HG03060 (cell line): ENCODE data around the gene ZC3HAV1.
"Not testable (repeated sequence)": the region's sequence is repeated elsewhere in the genome, so short reads cannot be mapped to it uniquely, and the experiment has no call there.

Experiments
- ATAC-seq: cut with Tn5 transposase; IDR thresholded peaks from one replicate; pipeline ENCODE4 v1.9.1; 2021; ENCODE audit warnings: low read depth, moderate number of reproducible peaks; ENCODE audit not compliant: unreplicated experiment

The ZC3HAV1 gene

DNA sequence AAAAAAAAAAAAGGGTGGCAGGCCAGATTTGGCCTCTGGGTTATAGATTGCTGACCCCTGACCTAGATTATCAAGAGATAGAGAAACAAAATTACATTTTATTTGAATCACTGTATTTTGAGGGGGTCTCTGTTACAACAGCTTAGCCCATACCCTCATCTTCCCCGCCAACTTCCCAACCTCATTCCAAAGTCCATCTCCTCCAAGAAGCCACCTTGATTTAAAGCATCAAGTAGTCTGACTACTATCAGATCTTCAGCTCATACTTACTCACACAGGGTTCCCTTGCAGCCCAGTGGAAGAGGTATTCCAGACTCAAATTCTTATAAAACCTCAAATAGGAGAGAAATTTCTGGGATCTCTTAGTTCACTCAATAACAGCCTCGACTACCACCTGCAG, 20.4 kb downstream of the ZC3HAV1 start:
- no peak for ATAC-seq

DNA sequence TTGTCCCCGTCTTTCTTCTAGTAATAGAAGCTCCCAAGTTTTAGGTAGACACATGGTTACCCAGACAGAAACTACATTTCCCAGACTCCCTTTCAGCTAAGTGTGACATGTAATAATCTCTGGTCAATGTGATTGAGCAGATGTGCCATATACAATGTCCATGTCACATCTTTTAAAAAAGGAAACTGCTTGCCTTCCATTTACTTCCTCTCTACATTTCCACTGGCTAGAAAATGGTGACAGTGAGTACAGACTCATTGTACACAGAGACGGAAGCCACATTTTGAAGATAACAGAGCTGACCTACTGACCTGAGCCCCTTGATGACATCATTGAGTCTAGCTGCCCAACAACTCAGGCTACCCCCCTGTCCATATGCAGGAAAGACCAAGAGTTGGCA, 21.3 kb downstream of the ZC3HAV1 start:
- no peak for ATAC-seq

DNA sequence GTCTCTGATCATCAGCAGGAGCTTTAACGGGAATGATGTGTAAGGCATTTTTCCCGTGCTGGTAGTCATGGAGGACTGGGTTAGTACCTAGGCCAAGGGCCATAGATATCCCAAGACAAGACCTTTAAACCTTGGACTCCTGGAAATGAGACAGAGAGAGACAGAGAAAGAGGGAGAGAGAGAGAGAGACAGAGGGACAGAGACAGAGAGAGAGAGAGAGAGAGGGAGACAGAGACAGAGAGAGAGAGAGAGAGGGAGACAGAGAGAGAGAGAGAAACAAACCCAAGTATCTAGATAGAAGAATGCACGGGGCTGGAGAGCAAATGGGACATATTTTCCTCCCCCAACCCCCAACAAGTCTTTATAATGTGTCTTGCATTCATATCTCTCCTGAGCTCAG, 22.3 kb downstream of the ZC3HAV1 start:
- ATAC-seq: no peak

DNA sequence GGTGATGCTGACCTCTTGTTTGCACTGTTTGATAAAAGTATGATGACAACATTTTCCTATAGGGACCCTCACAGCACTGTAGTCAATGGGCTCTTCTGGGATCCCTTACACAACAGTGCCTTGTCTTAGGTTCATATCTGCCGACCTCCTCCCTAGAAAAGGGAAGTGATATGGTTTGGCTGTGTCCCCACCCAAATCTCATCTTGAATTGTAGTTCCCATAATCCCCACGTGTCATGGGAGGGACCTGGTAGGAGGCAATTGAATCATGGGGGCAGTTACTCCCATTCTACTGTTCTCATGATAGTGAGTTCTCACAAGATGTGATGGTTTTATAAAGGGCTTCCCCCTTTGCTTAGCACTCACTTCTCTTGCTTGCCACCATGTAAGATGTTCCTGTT, 23.1 kb downstream of the ZC3HAV1 start:
- no peak for ATAC-seq

GRCh38 chr7:139084709-139085108, 24.8 kb downstream of the ZC3HAV1 start:
- ATAC-seq: no peak

GRCh38 chr7:139081584-139081983, 27.9 kb downstream of the ZC3HAV1 start:
- ATAC-seq: no peak

- ATAC-seq: no peak
These were observed 28.6 kb downstream of the ZC3HAV1 start for GRCh38 chr7:139080905-139081304.

- ATAC-seq: no peak
These were observed 29.7 kb downstream of the ZC3HAV1 start for GRCh38 chr7:139079861-139080260.

DNA sequence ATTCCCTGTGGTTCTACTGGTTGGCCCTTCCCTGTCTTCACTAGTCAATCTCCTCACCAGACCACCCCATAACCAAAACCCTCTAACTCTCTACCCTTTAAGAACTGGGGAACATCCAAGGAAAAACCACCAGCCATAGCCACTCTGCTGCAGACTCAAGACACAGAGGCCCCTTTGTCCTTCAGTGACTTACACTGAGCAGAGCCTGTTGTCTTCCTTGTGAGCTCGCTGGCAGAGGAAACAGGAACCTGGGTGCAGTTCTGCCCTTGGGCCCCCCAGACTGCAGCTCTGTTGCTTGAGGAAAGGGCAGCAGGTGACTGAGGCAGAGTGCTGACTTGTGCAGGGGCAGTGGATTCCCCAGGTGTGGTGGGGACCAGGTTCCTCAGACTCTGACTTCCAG, 30.6 kb downstream of the ZC3HAV1 start:
- no peak for ATAC-seq

DNA sequence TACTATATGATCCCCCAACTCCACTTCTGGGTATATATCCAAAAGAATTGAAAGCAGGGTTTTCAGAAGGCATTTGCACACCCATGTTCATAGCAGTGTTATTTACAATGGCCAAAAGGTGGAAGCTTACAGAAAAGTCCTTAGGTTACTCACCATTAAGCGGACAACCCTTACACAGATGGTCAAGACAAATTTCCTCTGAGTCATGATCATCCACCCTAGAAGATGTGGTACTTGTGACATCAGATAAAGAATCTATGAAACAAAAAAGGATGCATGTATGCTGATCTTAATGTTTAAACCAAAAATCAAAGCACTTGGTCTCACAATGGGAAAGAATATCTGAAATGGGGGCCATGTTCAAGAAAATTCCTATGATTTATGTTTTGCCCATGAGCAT, 31.1 kb downstream of the ZC3HAV1 start:
- ATAC-seq: no peak

GRCh38 chr7:139077706-139078105, 31.8 kb downstream of the ZC3HAV1 start:
- not testable (repeated sequence) for ATAC-seq

DNA sequence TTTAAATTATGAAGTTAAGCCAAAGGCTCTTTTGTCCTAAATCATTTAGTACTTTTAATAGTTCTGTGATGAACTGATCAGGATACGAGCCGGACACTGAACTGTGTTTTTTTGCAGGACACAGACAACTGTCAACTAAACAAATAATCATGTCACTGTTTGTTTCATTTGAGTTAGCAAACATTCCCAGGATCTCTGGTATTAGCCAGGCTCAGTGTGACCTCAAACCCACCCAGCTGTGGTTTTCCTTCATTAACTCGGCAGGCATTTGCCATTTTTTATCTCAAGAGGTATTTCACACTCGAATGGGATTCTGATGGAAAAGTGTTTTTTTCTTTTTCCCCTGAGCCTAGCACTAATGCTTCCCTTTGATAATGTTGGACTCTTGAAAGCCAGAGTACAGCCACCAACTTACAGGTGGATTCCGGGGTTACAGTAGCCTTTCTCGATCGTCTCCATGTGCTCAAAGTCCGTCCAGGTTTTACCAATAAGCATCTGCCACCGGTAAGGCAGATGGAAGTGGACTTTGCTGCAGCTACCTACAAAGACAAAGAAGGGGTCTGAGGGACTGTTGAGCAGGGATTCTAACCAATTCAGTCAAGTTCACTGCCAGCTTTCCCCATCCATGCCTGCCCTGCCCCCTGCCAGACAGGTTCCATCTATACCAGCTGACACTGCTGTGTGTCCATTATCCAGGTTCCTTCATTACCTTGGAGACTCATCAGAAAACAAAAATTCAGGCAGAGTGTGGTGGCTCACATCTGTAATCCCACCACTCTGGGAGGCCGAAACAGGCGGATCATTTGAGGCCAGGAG, 33.4 kb downstream of the ZC3HAV1 start:
- ATAC-seq: no peak

- no peak for ATAC-seq
These were observed 34.4 kb downstream of the ZC3HAV1 start for GRCh38 chr7:139075031-139075652.

DNA sequence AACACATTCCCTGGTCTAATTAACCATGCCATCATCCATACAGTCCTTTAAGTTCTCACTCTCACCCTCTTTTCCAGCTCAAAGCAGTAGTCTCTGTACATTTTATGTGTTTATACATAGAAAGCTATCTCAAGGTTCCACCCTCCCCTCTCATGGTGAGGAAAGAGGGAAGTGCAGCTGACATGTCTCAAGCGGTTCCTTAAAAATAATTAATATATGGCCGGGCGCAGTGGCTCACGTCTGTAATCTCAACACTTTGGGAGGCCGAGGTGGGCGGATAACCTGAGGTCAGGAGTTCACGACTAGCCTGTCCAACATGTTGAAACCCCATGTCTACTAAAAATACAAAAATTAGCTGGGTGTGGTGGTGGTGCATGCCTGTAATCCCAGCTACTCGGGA, 36.7 kb downstream of the ZC3HAV1 start:
- no peak for ATAC-seq

GRCh38 chr7:139071680-139072079, 37.8 kb downstream of the ZC3HAV1 start:
- no peak for ATAC-seq

DNA sequence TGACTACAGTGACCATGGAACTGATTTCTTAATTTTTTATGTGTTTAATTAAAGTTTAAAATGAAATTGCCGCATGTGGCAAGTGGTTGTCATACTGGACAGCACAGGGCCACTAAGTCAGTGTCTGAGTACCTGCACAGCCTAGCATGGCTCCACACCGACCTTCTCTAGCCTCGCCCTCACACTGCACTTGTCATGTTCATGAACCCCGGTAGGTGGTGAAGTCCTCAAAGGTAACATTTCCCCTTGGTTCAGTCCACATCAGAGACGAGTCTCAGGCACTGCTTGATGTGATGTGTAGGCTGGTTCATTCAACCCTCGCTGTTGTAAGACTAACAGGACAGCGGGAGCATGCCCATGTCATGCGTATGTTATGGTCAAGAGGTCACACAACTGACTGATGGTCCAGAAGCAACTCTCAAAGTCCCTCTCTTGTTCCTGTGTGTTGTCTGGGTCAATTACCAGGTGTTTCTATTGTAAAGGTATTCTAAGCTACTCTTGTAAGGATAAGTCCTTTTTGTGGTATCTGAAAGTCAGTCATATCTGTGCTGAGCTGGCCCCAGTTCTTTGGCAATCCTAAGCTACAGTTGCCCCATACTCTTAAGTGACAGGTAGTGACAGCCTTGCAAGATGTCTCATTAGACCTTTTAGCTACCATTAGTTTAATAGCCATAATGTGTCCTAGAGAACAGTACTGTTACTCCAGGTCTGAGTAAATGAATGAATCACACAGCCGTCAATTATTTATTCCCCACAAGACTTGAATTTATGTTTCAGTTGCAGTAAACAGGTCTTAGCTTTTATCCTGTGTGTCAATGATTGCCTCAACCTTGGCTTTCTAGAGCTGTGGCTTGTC, 40.7 kb downstream of the ZC3HAV1 start:
- ATAC-seq: no peak

GRCh38 chr7:139066315-139066714, 43.2 kb downstream of the ZC3HAV1 start:
- ATAC-seq: no peak

GRCh38 chr7:139065323-139065722, 44.2 kb downstream of the ZC3HAV1 start:
- no peak for ATAC-seq

DNA sequence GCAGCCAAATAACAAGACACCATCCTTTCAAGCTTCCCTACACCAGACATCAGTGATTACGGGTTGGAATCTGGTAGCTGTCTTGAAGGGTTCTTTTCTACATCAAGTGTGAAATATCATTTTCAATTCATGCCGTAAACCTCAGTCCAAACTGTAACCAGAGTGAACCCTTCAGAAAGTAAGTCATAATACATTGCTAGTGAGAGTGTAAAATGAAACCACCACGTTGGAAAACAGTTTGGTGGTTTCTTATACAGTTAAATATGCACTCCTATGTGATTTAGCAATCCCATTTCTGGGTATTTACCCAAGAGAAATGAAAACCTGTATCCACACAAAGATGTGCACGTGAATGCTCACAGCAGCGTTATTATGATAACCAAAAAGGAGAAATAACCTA, 48.1 kb downstream of the ZC3HAV1 start:
- ATAC-seq: no peak

- ATAC-seq: no peak
These were observed 48.8 kb downstream of the ZC3HAV1 start for GRCh38 chr7:139060695-139061237.

DNA sequence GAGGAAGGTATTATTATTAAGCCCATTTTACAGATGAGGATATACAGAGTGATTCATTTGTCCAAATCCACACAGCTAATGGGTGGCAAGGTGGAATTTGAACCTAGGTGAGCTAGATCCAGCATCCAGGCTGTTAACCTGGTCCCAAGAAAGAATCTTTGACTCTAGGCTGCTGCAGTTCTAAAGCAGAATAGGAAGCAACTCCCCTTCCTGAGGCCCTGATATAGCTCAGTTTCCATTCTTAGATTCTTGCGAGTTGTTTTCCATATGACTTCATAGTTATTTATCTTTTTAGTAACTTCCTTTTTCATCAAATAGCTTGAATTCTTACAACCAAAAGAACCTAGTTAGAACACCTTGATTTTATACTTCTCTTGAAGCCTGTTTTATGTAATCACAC, 49.6 kb downstream of the ZC3HAV1 start:
- no peak for ATAC-seq
